ENCODE measurements around the gene HOXD1. TPM values are rescaled to one million over a fixed set of nuclear protein-coding genes. Genes with fewer than 3 reads are reported as not detected.

The HOXD1 gene
- total RNA-seq, 1 donor from 2014 or later, result 9.8 TPM

- no peak for DNase-seq (ENCODE audit: low read depth)
- Histone ChIP-seq H3K4me3 (ENCODE audit: low read depth, low read length) (peak overlapping the region; percentile 33), H3K27me3 (ENCODE audit: control insufficient read depth, insufficient read depth, low read length) (no peaks in the 10 kb centered on the region), H3K36me3 (ENCODE audit: control insufficient read depth, insufficient read depth, low read length) (peaks cover 3% of the 10 kb centered on the region)
- TF ChIP-seq, protein P1, sequence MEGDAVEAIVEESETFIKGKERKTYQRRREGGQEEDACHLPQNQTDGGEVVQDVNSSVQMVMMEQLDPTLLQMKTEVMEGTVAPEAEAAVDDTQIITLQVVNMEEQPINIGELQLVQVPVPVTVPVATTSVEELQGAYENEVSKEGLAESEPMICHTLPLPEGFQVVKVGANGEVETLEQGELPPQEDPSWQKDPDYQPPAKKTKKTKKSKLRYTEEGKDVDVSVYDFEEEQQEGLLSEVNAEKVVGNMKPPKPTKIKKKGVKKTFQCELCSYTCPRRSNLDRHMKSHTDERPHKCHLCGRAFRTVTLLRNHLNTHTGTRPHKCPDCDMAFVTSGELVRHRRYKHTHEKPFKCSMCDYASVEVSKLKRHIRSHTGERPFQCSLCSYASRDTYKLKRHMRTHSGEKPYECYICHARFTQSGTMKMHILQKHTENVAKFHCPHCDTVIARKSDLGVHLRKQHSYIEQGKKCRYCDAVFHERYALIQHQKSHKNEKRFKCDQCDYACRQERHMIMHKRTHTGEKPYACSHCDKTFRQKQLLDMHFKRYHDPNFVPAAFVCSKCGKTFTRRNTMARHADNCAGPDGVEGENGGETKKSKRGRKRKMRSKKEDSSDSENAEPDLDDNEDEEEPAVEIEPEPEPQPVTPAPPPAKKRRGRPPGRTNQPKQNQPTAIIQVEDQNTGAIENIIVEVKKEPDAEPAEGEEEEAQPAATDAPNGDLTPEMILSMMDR (IDR thresholded peaks at IDR 0.05; ENCODE audit: insufficient read depth, low read length, poor library complexity, severe bottlenecking), result no peak
Measured at GRCh38 chr2:176148751-176149421, 39.6 kb upstream of the HOXD1 start.

- peak overlapping the region; percentile 33 for H3K4me3 ChIP-seq (ENCODE audit: low read depth, low read length)
- peaks cover 3% of the 10 kb centered on the region for H3K36me3 ChIP-seq (ENCODE audit: control insufficient read depth, insufficient read depth, low read length)
- no peaks in the 10 kb centered on the region for H3K27me3 ChIP-seq (ENCODE audit: control insufficient read depth, insufficient read depth, low read length)
Measured at GRCh38 chr2:176149481-176149938, 39.0 kb upstream of the HOXD1 start.

DNA sequence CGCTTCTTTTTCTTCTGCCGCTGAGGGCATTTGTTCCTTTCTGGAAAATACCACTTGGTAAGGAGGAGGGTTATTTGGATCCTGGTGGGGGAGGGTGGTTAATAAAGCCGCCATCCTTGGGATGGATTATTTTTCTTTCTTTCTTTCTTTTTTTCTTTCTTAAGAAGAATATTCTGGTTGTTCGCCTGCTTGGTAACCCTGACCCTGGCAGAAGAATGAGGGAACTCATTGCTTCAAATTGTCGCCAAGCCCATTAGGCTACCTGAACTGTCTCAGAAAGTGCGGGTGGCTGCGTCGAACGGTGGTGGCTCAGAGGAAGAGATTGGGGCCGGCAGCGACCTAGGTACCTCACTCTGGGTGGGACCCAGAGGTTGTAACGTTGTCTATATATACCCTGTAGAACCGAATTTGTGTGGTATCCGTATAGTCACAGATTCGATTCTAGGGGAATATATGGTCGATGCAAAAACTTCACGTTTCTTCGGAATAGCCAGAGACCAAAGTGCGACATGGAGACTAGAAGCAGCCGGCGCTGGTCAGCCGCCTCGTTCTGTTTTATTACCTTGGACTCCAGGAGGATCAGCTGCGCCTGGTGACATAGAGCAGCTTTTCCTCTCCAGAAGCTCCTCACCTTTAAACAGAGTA is 38.4 kb upstream of the HOXD1 start:
- no peaks in the 10 kb centered on the region for H3K27me3 ChIP-seq (ENCODE audit: control insufficient read depth, insufficient read depth, low read length)
- H3K4me3 ChIP-seq (ENCODE audit: low read depth, low read length), result peak overlapping the region; percentile 33
- TF ChIP-seq, protein P1 (IDR thresholded peaks at IDR 0.05; ENCODE audit: insufficient read depth, low read length, poor library complexity, severe bottlenecking), result no peak
- no peak for DNase-seq (ENCODE audit: low read depth)
- peaks cover 3% of the 10 kb centered on the region for H3K36me3 ChIP-seq (ENCODE audit: control insufficient read depth, insufficient read depth, low read length)

More at GRCh38 chr2:176149481-176149938, 39.0 kb upstream of the HOXD1 start:
- TF ChIP-seq, protein P1 (IDR thresholded peaks at IDR 0.05; ENCODE audit: insufficient read depth, low read length, poor library complexity, severe bottlenecking), result no peak
- DNase-seq (ENCODE audit: low read depth), result no peak

DNA sequence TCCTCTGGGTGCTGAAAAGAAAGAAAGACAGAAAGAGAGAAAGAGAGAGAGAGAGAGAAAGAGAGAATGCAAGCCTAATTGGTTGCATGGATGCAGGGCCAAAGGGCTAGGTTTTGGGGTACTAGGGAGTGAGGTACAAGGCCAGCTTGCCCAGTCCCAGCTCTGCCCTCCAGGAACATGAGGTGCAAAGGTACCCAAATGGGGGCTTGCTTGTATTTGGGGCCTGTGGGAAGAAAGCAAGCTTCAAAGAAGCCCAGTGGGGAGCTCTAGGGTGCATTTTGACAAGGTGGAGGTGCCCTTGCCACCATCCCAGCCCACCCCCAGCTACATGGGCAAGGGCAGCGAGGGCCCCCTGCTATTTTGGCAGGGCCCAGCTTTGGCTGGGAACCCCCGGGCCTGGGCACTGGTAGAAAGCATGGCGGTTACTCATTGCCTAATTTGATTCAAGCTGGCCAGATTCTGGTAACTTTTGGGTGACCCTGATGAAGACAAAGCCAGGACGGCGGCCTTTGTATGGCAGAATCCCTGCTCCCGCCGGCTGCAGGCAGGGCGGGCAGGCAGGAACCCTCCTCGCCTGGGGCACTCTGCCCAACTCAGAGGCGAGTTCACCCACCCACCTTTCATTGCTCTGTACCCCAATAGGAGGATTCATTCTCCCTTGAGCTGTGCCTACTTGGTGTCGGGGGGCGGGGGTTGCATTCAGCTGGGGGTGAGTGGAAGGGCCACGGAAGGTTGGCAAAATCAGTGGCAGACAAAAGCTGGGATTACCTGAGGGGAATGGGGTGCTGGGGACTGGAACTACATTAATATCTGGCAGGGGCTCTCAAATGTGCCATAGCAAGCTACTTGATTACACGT is 37.7 kb upstream of the HOXD1 start:
- TF ChIP-seq, protein P1 (IDR thresholded peaks at IDR 0.05; ENCODE audit: insufficient read depth, low read length, poor library complexity, severe bottlenecking), result no peak
- H3K36me3 ChIP-seq (ENCODE audit: control insufficient read depth, insufficient read depth, low read length), result peaks cover 3% of the 10 kb centered on the region
- peak overlapping the region; percentile 59 for H3K4me3 ChIP-seq (ENCODE audit: low read depth, low read length)
- no peak for DNase-seq (ENCODE audit: low read depth)
- H3K27me3 ChIP-seq (ENCODE audit: control insufficient read depth, insufficient read depth, low read length), result no peaks in the 10 kb centered on the region

DNA sequence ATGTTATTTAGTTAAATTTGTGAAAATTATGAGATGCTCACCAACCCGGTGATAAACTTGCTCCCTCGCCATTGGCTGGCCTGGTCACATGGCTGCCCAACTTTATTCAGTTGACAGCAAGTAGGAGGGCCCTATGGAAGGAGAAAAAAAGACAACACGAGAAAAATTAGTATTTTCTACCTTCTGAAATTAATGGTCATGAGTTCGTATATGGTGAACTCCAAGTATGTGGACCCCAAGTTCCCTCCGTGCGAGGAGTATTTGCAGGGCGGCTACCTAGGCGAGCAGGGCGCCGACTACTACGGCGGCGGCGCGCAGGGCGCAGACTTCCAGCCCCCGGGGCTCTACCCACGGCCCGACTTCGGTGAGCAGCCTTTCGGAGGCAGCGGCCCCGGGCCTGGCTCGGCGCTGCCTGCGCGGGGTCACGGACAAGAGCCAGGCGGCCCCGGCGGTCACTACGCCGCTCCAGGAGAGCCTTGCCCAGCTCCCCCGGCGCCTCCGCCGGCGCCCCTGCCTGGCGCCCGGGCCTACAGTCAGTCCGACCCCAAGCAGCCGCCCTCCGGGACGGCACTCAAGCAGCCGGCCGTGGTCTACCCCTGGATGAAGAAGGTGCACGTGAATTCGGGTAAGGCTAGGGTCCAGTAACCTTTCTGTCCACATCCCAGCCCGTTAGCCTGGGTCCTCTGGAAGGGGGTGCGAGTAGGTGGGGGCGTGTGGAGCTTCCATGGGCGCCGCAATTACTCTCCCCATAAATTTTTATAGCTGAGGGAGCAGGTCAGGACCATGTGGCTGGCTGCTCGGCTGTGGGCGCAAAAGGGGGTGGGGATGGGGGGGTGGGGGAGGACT is 36.8 kb upstream of the HOXD1 start, which contains the start of gene HOXD4:
TSS of gene HOXD4 (plus strand) at position 109 of the 846 bp plus-strand sequence. CDS start at position 193, 84 bp downstream.
- no peak for DNase-seq (ENCODE audit: low read depth)
- H3K4me3 ChIP-seq (ENCODE audit: low read depth, low read length), result peak within 1 kb of the TSS; percentile 59
- H3K27me3 ChIP-seq (ENCODE audit: control insufficient read depth, insufficient read depth, low read length), result no peaks in the 10 kb centered on the region
- TF ChIP-seq, protein P1 (IDR thresholded peaks at IDR 0.05; ENCODE audit: insufficient read depth, low read length, poor library complexity, severe bottlenecking), result no peak
- H3K36me3 ChIP-seq (ENCODE audit: control insufficient read depth, insufficient read depth, low read length), result peaks cover 3% of the 10 kb centered on the region
